ENCODE results near the gene ABHD6.

GRCh38 chr3:58298190-58298589 is 60.6 kb downstream of the ABHD6 start:
- TF ChIP-seq POLR2AphosphoS5 (IDR thresholded peaks at IDR 0.05) (no peak), EP300 (IDR thresholded peaks at IDR 0.05) (no peak), CTCF (IDR thresholded peaks at IDR 0.05) (no peak), POLR2A (IDR thresholded peaks at IDR 0.05) (no peak)
